K562 (cell line): ENCODE data around the gene NUP188. TPM values are rescaled to one million over a fixed set of nuclear protein-coding genes. Genes with fewer than 3 reads are reported as not detected.

Experiments
- ARHGAP35 ChIP-seq: fragments of 450-650 bp; IDR thresholded peaks from 2 replicates; pipeline ENCODE4 v1.6.1; 2018; ENCODE audit not compliant: partially characterized antibody
- ASH1L ChIP-seq: fragments of 450-650 bp; IDR thresholded peaks from 2 replicates; pipeline ENCODE4 v1.6.1; 2018; ENCODE audit warnings: borderline replicate concordance, mild to moderate bottlenecking, low read depth; ENCODE audit not compliant: partially characterized antibody
- ATF4 ChIP-seq: fragments of 450-650 bp; formaldehyde crosslinking; IDR thresholded peaks from 2 replicates; pipeline ENCODE4 v1.4.0; 2022; ENCODE audit warnings: mild to moderate bottlenecking, moderate library complexity
- CTBP1 ChIP-seq: fragments of 450-650 bp; IDR thresholded peaks from 2 replicates; pipeline ENCODE4 v1.6.1; 2016; ENCODE audit warnings: borderline replicate concordance
- FOXJ3 ChIP-seq: sonication (generic); formaldehyde crosslinking; IDR thresholded peaks from 2 replicates; pipeline ENCODE4 v1.4.0; 2020; ENCODE audit warnings: mild to moderate bottlenecking, missing genetic modification reagents
- KDM5B ChIP-seq: fragments of 200-600 bp; sonication (generic); IDR thresholded peaks from 2 replicates; pipeline ENCODE4 v1.6.1; 2012; ENCODE audit warnings: low read depth, mild to moderate bottlenecking, moderate library complexity, low read length, control low read depth, inconsistent platforms; ENCODE audit not compliant: insufficient replicate concordance
- RAD21 ChIP-seq, 2 experiments: fragments of 250-450 bp in 1 of 2; fragments of 450-650 bp in 1 of 2; sonication (Bioruptor Pico) in 1 of 2; formaldehyde crosslinking in 1 of 2; IDR thresholded peaks in 1 of 2; conservative IDR thresholded peaks in 1 of 2; 2 replicates each; pipeline versions ENCODE4 v1.4.0 to v1.8.0; 2020 to 2022; ENCODE audit warnings: mild to moderate bottlenecking in 2 of 2, moderate library complexity in 1 of 2
- SMAD2 ChIP-seq: fragments of 150-350 bp; IDR thresholded peaks from 2 replicates; pipeline ENCODE4 v1.6.1; 2014; ENCODE audit warnings: low read depth, mild to moderate bottlenecking, low read length
- SP2 ChIP-seq: IDR thresholded peaks from 2 replicates; pipeline ENCODE4 v1.6.1; 2011; ENCODE audit warnings: mild to moderate bottlenecking, low read depth, low read length, moderate library complexity; ENCODE audit not compliant: poor library complexity, severe bottlenecking; ENCODE audit errors: extremely low read depth
- UBTF ChIP-seq, 2 experiments: IDR thresholded peaks; 2 replicates each; pipeline ENCODE4 v1.6.1; 2012; ENCODE audit warnings: improper control_type of control experiment in 2 of 2, low read depth in 2 of 2, low read length in 2 of 2, borderline replicate concordance in 1 of 2
- ZBTB11 ChIP-seq, 3 experiments: fragments of 200-800 bp in 1 of 3; fragments of 250-450 bp in 1 of 3; fragments of 450-650 bp in 1 of 3; sonication (Bioruptor Pico) in 1 of 3; sonication (Bioruptor generic) in 1 of 3; formaldehyde crosslinking in 1 of 3; IDR thresholded peaks; 2 replicates each; pipeline versions ENCODE4 v1.6.1 to v1.8.0; 2016 to 2022; ENCODE audit warnings: mild to moderate bottlenecking in 2 of 3, missing genetic modification characterization in 2 of 3, missing compliant biosample characterization in 1 of 3, moderate library complexity in 1 of 3
- ZEB2 ChIP-seq: fragments of 450-650 bp; IDR thresholded peaks from 2 replicates; pipeline ENCODE4 v1.6.1; 2016
- ZNF124 ChIP-seq: sonication (generic); formaldehyde crosslinking; IDR thresholded peaks from 2 replicates; pipeline ENCODE4 v1.8.1; 2022; ENCODE audit warnings: missing genetic modification reagents
- ZNF830 ChIP-seq: fragments of 250-450 bp; sonication (Bioruptor Pico); IDR thresholded peaks from 2 replicates; pipeline ENCODE4 v1.5.0; 2021; ENCODE audit warnings: mild to moderate bottlenecking
- ZSCAN29 ChIP-seq: fragments of 450-650 bp; IDR thresholded peaks from 2 replicates; pipeline ENCODE4 v1.6.1; 2017
- polyA plus RNA-seq, 8 experiments: library from polyadenylated mRNA; depleted of rRNA in 4 of 8; stranded (reverse) in 5 of 8; unstranded in 3 of 8; fragments of >200 nt; fragmentation: Nextera tagmentation in 2 of 8; fragmentation: Illumina TruSeq in 1 of 8; extraction: Ambion mirVana in 2 of 8; extraction: Trizol in 1 of 8; gene quantifications; 2 replicates each; pipeline versions ENCODE4 v1.2.1 to v1.2.3, GENCODE V29; 2011 to 2014; ENCODE audit warnings: inconsistent platforms in 1 of 8, missing spikeins in 1 of 8
- total RNA-seq, 7 experiments: library from RNA; depleted of rRNA in 6 of 7; stranded (reverse); fragments of >200 nt in 6 of 7; fragmentation: Illumina TruSeq in 2 of 7; extraction: Trizol in 2 of 7; gene quantifications; 2 replicates each; pipeline versions ENCODE4 v1.2.1 to v1.2.3, GENCODE V29; 2011 to 2021; ENCODE audit warnings: low replicate concordance in 1 of 7

NUP188 gene
- total and polyA plus RNA-seq, 9 of the 15 experiments (the other 6 are each of a cell fraction or from before 2014, with no cell fraction given), result 11.7 to 135 (median 70.6) TPM

GRCh38 chr9:129023036-129023907 is 75.8 kb downstream of the NUP188 start (continued):
- TF ChIP-seq CTBP1, result peak; percentile 81
- no peak for TF ChIP-seq KDM5B
- no peak for TF ChIP-seq ZNF830 (CRISPR knock-in tag)
- TF ChIP-seq ZEB2, result peak; percentile 47; the same call in 1 of the 2 replicates
- TF ChIP-seq ZNF124 (CRISPR knock-in tag), result no peak
- no peak for TF ChIP-seq UBTF (IDR thresholded peaks at IDR 0.05; ENCODE audit: borderline replicate concordance in 1 of 2, low read depth in 2 of 2, low read length in 2 of 2)
- no peak for TF ChIP-seq RAD21 (CRISPR knock-in tag; conservative IDR thresholded peaks at IDR 0.05 in 1 of 2, IDR thresholded peaks at IDR 0.05 in 1 of 2)
- no peak for TF ChIP-seq ZBTB11 (CRISPR knock-in tag; IDR thresholded peaks at IDR 0.05)
- no peak for TF ChIP-seq ARHGAP35
- no peak for TF ChIP-seq ATF4 (CRISPR knock-in tag)
- no peak for TF ChIP-seq SMAD2
- no peak for TF ChIP-seq ASH1L
- no peak for TF ChIP-seq FOXJ3
- no peak for TF ChIP-seq SP2
- TF ChIP-seq ZSCAN29, result no peak
